Neutrophil (primary cell): Measurements from ENCODE around the gene ETHE1.

Experiments used
- H3K27ac ChIP-seq: fragments of 200-600 bp; sonication (generic); 2 replicates; pipeline ENCODE4 v1.5.1; 2016; ENCODE audit warnings: mild to moderate bottlenecking, moderate library complexity
- H3K27me3 ChIP-seq: fragments of 200-600 bp; sonication (generic); 2 replicates; pipeline ENCODE4 v1.6.0; 2016; ENCODE audit warnings: mild to moderate bottlenecking
- H3K36me3 ChIP-seq: fragments of 200-600 bp; sonication (generic); 2 replicates; pipeline ENCODE4 v1.5.1; 2017
- H3K4me1 ChIP-seq, 2 experiments: fragments of 200-600 bp in 1 of 2; sonication (generic) in 1 of 2; 1 replicate in 1 of 2; 2 replicates in 1 of 2; pipeline versions ENCODE4 v1.5.1 to v1.6.1; 2013 to 2016; ENCODE audit warnings: low read depth in 1 of 2, low read length in 1 of 2, mild to moderate bottlenecking in 1 of 2, moderate library complexity in 1 of 2; ENCODE audit not compliant: control insufficient read depth in 1 of 2, insufficient read depth in 1 of 2
- H3K4me3 ChIP-seq, 2 experiments: fragments of 200-600 bp in 1 of 2; sonication (generic) in 1 of 2; 1 replicate in 1 of 2; 2 replicates in 1 of 2; pipeline ENCODE4 v1.5.1; 2013 to 2016; ENCODE audit warnings: low read depth in 1 of 2, low read length in 1 of 2, mild to moderate bottlenecking in 1 of 2, moderate library complexity in 1 of 2
- H3K9me3 ChIP-seq: fragments of 200-600 bp; sonication (generic); 2 replicates; pipeline ENCODE4 v1.5.1; 2016
- TF ChIP-seq, protein P1 (sequence below): fragments of 200-600 bp; sonication (generic); IDR thresholded peaks from 2 replicates; pipeline ENCODE4 v1.5.1; 2016; ENCODE audit warnings: antibody characterized with exemption

Gene ETHE1

DNA sequence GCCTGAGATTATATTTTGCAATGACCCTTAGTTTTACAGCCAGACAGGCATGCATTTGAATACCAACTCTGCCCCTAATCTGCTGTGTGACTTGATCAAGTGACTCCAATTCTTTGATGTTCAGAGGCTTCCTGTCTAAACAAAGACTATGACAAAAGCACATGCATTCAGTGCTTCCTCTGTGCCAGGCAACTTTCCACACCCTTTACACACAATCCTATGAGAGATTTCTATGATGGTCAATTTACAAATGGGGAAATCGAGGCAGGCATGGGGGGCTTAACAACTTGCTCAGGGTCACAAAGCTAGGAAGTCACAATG is 57.9 kb downstream of the ETHE1 start:
- no peaks in the 10 kb centered on the region for H3K9me3 ChIP-seq
- H3K27ac ChIP-seq = no peak overlapping the region
- TF ChIP-seq, protein P1, sequence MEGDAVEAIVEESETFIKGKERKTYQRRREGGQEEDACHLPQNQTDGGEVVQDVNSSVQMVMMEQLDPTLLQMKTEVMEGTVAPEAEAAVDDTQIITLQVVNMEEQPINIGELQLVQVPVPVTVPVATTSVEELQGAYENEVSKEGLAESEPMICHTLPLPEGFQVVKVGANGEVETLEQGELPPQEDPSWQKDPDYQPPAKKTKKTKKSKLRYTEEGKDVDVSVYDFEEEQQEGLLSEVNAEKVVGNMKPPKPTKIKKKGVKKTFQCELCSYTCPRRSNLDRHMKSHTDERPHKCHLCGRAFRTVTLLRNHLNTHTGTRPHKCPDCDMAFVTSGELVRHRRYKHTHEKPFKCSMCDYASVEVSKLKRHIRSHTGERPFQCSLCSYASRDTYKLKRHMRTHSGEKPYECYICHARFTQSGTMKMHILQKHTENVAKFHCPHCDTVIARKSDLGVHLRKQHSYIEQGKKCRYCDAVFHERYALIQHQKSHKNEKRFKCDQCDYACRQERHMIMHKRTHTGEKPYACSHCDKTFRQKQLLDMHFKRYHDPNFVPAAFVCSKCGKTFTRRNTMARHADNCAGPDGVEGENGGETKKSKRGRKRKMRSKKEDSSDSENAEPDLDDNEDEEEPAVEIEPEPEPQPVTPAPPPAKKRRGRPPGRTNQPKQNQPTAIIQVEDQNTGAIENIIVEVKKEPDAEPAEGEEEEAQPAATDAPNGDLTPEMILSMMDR = no peak
- no peaks in the 10 kb centered on the region for H3K36me3 ChIP-seq
- no peak overlapping the region for H3K4me3 ChIP-seq
- peaks cover 27 to 32% of the 10 kb centered on the region in 2 experiments for H3K4me1 ChIP-seq
- H3K27me3 ChIP-seq = peaks cover 23% of the 10 kb centered on the region

GRCh38 chr19:43468354-43469159 is 58.4 kb downstream of the ETHE1 start:
- H3K27ac ChIP-seq = peak overlapping the region; percentile 38
- H3K27me3 ChIP-seq = peaks cover 27% of the 10 kb centered on the region
- peaks cover 33 to 37% of the 10 kb centered on the region in 2 experiments for H3K4me1 ChIP-seq
- TF ChIP-seq, protein P1 = no peak
- H3K4me3 ChIP-seq = no peak overlapping the region
- H3K9me3 ChIP-seq = no peaks in the 10 kb centered on the region
- no peaks in the 10 kb centered on the region for H3K36me3 ChIP-seq

GRCh38 chr19:43467730-43468129 is 59.3 kb downstream of the ETHE1 start:
- Histone ChIP-seq H3K4me1 (peaks cover 39 to 41% of the 10 kb centered on the region in 2 experiments), H3K27ac (peak overlapping the region; percentile 38), H3K27me3 (peaks cover 27% of the 10 kb centered on the region), H3K4me3 (no peak overlapping the region), H3K36me3 (no peaks in the 10 kb centered on the region), H3K9me3 (no peaks in the 10 kb centered on the region)
- TF ChIP-seq, protein P1 = no peak

GRCh38 chr19:43467276-43467675 is 59.7 kb downstream of the ETHE1 start:
- Histone ChIP-seq H3K9me3 (no peaks in the 10 kb centered on the region), H3K27me3 (peaks cover 27% of the 10 kb centered on the region), H3K4me3 (no peak overlapping the region), H3K36me3 (no peaks in the 10 kb centered on the region), H3K4me1 (peaks cover 40 to 42% of the 10 kb centered on the region in 2 experiments), H3K27ac (peak overlapping the region; percentile 38)
- TF ChIP-seq, protein P1 = no peak

DNA sequence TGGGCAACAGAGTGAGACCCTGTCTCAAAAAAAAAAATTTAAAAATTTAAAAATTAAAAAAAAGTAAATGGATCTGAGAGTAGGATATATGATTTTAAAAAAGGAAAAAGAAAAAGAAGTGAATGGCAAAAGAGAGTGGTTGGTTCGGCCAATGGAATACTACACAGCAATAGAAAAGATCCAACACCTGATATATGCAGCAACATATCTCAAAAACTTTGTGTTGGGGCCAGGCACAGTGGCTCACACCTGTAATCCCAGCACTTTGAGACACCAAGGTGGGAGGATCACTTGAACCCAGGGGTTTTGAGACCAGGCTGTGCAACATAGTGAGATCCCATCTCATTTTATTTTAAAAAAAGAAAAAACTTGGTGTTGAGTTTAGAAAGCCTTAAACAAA is 60.2 kb downstream of the ETHE1 start:
- H3K4me3 ChIP-seq = no peak overlapping the region
- no peak overlapping the region for H3K27ac ChIP-seq
- TF ChIP-seq, protein P1 = no peak
- H3K4me1 ChIP-seq = peaks cover 40 to 42% of the 10 kb centered on the region in 2 experiments
- H3K9me3 ChIP-seq = no peaks in the 10 kb centered on the region
- no peaks in the 10 kb centered on the region for H3K36me3 ChIP-seq
- peaks cover 32% of the 10 kb centered on the region for H3K27me3 ChIP-seq
